Measurements from ENCODE around the gene PDGFA. TPM values are rescaled to one million over a fixed set of nuclear protein-coding genes. Genes with fewer than 3 reads are reported as not detected.

The PDGFA gene
- total RNA-seq, 2 experiments from 2014 or later = 5.2 to 5.3 TPM

DNA sequence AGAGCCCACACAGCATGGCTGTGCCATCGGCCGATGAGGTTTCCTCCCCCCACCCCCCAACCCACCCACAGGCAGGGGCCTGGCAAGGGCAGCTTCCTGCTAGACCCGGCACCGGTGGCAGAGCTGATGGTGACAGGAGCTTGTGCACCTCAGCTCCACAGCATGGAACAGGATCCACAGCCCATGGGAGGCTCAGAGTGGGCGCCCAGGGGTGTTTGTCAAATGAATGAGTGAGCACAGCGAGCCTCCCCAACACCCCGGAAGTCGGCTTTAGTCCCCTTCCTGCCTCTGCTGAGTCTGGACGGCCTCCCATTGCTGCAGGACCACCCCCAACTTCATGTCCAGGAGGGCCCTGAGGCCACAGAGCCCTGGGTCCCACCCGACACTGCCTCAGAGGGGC lies 68.9 kb downstream of the PDGFA start:
- ATAC-seq (peak; percentile 59), DNase-seq (peak; percentile 29)
- Mint-ChIP-seq H3K27ac (peak overlapping the region; percentile 53), H3K4me1 (peaks cover 12% of the 10 kb centered on the region), H3K27me3 (peaks cover 8% of the 10 kb centered on the region), H3K9me3 (ENCODE audit: low read depth) (no peaks in the 10 kb centered on the region), H3K4me3 (no peak overlapping the region), H3K36me3 (ENCODE audit: low read depth) (no peaks in the 10 kb centered on the region)
- CTCF ChIA-PET = no interaction called here
- intact Hi-C loops (cut with DNase I, micrococcal nuclease) = no loop called here
- POLR2A ChIA-PET = no interaction called here

DNA sequence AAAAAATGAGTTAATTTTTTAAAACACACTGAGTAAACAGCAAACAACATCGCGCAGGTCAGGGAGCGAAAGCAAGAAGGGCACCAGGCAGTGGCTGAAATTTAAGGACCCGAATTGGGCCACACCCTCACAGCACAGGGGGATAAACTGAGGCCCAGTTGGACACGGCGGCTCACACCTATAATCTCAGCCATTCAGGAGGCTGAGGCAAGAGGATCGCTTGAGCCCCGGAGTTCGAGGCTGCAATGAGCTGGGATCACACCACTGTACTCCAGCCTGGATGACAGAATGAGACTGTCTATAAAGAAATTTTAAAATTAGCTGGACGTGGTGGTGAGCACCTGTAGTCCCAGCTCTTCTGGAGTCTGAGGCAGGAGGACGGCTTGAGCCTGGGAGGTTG lies 69.6 kb downstream of the PDGFA start:
- Mint-ChIP-seq H3K4me3 (no peak overlapping the region), H3K27me3 (peaks cover 8% of the 10 kb centered on the region), H3K36me3 (ENCODE audit: low read depth) (no peaks in the 10 kb centered on the region), H3K9me3 (ENCODE audit: low read depth) (no peaks in the 10 kb centered on the region), H3K27ac (no peak overlapping the region), H3K4me1 (peaks cover 12% of the 10 kb centered on the region)
- ATAC-seq (no peak), DNase-seq (no peak)
- intact Hi-C loops (cut with DNase I, micrococcal nuclease) = no loop called here
- ChIA-PET POLR2A (interaction anchor here (0.7 kb wide), 1 partner anchor 30 kb away, joined by 3 read pairs; no protein-coding TSS in a partner anchor), CTCF (no interaction called here)

DNA sequence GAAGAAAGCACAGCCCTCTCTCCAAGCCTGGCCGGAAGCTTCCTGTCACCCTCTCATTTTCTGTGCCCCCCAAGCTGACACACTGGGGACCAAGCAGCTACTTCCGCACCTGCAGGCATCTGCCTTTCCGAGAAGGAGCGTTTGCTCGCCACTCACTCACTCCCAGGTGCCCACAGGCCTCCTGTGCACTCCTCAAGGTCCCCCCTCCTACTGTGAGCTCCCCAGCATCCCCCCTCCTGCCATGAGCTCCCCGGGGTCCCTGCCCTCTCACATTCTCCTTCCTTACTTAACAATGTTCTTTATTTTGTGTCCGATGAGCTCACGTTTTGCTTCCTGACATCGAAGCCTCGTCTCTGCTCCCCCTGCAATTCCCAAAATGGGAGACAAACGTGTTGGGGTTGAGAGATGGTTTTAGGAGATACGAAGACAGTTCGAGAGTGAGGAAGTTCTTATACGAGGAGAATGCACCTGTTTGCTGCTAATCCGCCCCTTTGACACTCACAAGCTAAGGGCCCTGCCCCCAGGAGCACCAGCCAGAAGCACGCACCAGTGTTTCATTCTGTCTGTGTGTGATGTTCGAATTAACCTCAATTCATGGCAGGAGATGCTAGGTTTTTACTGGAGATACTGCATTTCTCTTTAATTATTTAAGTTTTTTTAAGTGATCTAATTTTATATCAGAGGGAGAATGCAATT lies 70.2 kb downstream of the PDGFA start:
- no peak for ATAC-seq
- H3K4me3 Mint-ChIP-seq = no peak overlapping the region
- H3K9me3 Mint-ChIP-seq (ENCODE audit: low read depth) = no peaks in the 10 kb centered on the region
- intact Hi-C loops (cut with DNase I, micrococcal nuclease) = no loop called here
- peaks cover 12% of the 10 kb centered on the region for H3K4me1 Mint-ChIP-seq
- CTCF ChIA-PET = no interaction called here
- POLR2A ChIA-PET = interaction anchor here (0.7 kb wide), 1 partner anchor 30 kb away, joined by 3 read pairs; no protein-coding TSS in a partner anchor
- H3K27me3 Mint-ChIP-seq = peaks cover 8% of the 10 kb centered on the region
- H3K27ac Mint-ChIP-seq = no peak overlapping the region
- DNase-seq = no peak
- no peaks in the 10 kb centered on the region for H3K36me3 Mint-ChIP-seq (ENCODE audit: low read depth)

DNA sequence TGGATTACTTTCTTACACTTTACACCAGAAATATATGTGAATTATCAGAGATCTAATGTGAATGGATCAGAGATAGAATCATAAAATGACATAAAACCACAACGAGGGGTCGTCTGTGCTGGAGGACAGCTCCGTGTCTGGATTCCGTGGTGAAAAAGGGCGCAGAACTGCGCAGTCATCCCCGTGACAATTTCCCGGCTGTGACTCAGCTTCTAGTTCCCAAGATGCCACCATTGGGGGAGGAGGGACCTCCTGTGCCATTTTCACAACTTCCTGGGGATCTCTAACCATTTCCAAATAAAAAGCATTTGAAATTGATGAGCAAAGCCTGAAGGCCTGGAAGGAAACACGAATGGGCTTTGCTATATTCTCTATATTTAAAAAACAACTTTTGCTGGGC lies 72.1 kb downstream of the PDGFA start:
- ATAC-seq (no peak), DNase-seq (no peak)
- POLR2A ChIA-PET = no interaction called here
- H3K4me3 Mint-ChIP-seq = no peak overlapping the region
- intact Hi-C loops (cut with DNase I, micrococcal nuclease) = no loop called here
- H3K9me3 Mint-ChIP-seq (ENCODE audit: low read depth) = no peaks in the 10 kb centered on the region
- no peaks in the 10 kb centered on the region for H3K36me3 Mint-ChIP-seq (ENCODE audit: low read depth)
- H3K27ac Mint-ChIP-seq = no peak overlapping the region
- peaks cover 8% of the 10 kb centered on the region for H3K27me3 Mint-ChIP-seq
- H3K4me1 Mint-ChIP-seq = peaks cover 12% of the 10 kb centered on the region
- CTCF ChIA-PET = no interaction called here

Other genes starting within 250 kb of the PDGFA start
- gene FOXL3, start 229.7 kb downstream of the PDGFA start, total RNA-seq = not detected
- gene DNAAF5, start 206.9 kb upstream of the PDGFA start, total RNA-seq = 10 to 100 TPM; 31.5 to 37.2 TPM
- 10 to 100 TPM; 37.0 to 41.0 TPM for gene PRKAR1B, start 207.4 kb upstream of the PDGFA start, total RNA-seq